ENCODE measurements around the gene YKT6.
A peak's percentile ranks its signal among the peaks of the same experiment; 100 is the strongest.
"Not testable (repeated sequence)": the region's sequence is repeated elsewhere in the genome, so short reads cannot be mapped to it uniquely, and the experiment has no call there.

The YKT6 gene

GRCh38 chr7:44193011-44193802 is 7.6 kb upstream of the YKT6 start:
- Histone ChIP-seq H3K27ac (ENCODE audit: low read depth in 2 of 2, low read length in 2 of 2) (no peak overlapping the region), H3K9ac (ENCODE audit: low read depth in 1 of 2, low read length in 2 of 2) (no peak overlapping the region), H3K9me3 (ENCODE audit: control insufficient read depth in 2 of 2, low read length in 2 of 2) (no peaks in the 10 kb centered on the region), H3K27me3 (ENCODE audit: control insufficient read depth in 2 of 2, insufficient read depth in 2 of 2, low read length in 2 of 2) (peaks cover 0 to 8% of the 10 kb centered on the region in 2 donors), H3K4me3 (ENCODE audit: low read length in 2 of 2) (no peak overlapping the region), H3K4me1 (ENCODE audit: control insufficient read depth in 2 of 2, insufficient read depth in 2 of 2, low read length in 2 of 2) (no peaks in the 10 kb centered on the region), H3K36me3 (ENCODE audit: control insufficient read depth in 2 of 2, insufficient read depth in 2 of 2, low read length in 2 of 2) (no peaks in the 10 kb centered on the region)

- Histone ChIP-seq H3K27me3 (ENCODE audit: control insufficient read depth in 2 of 2, insufficient read depth in 2 of 2, low read length in 2 of 2) (peaks cover 0 to 8% of the 10 kb centered on the region in 2 donors), H3K9me3 (ENCODE audit: control insufficient read depth in 2 of 2, low read length in 2 of 2) (no peaks in the 10 kb centered on the region), H3K36me3 (ENCODE audit: control insufficient read depth in 2 of 2, insufficient read depth in 2 of 2, low read length in 2 of 2) (no peaks in the 10 kb centered on the region), H3K4me1 (ENCODE audit: control insufficient read depth in 2 of 2, insufficient read depth in 2 of 2, low read length in 2 of 2) (no peaks in the 10 kb centered on the region), H3K9ac (ENCODE audit: low read depth in 1 of 2, low read length in 2 of 2) (no peak overlapping the region), H3K4me3 (ENCODE audit: low read length in 2 of 2) (no peak overlapping the region), H3K27ac (ENCODE audit: low read depth in 2 of 2, low read length in 2 of 2) (no peak overlapping the region)
Measured at GRCh38 chr7:44194069-44194468, 6.7 kb upstream of the YKT6 start.

- no peak overlapping the region for H3K27ac ChIP-seq (ENCODE audit: low read depth in 2 of 2, low read length in 2 of 2)
- H3K9ac ChIP-seq (ENCODE audit: low read depth in 1 of 2, low read length in 2 of 2), result no peak overlapping the region
- no peaks in the 10 kb centered on the region for H3K4me1 ChIP-seq (ENCODE audit: control insufficient read depth in 2 of 2, insufficient read depth in 2 of 2, low read length in 2 of 2)
- no peaks in the 10 kb centered on the region for H3K36me3 ChIP-seq (ENCODE audit: control insufficient read depth in 2 of 2, insufficient read depth in 2 of 2, low read length in 2 of 2)
- peaks cover 0 to 8% of the 10 kb centered on the region in 2 donors for H3K27me3 ChIP-seq (ENCODE audit: control insufficient read depth in 2 of 2, insufficient read depth in 2 of 2, low read length in 2 of 2)
- no peak overlapping the region for H3K4me3 ChIP-seq (ENCODE audit: low read length in 2 of 2)
- H3K9me3 ChIP-seq (ENCODE audit: control insufficient read depth in 2 of 2, low read length in 2 of 2), result no peaks in the 10 kb centered on the region
Measured at GRCh38 chr7:44194562-44195145, 6.1 kb upstream of the YKT6 start.

GRCh38 chr7:44195889-44196288 is 4.9 kb upstream of the YKT6 start:
- no peak overlapping the region for H3K4me3 ChIP-seq (ENCODE audit: low read length in 2 of 2)
- peaks cover 0 to 8% of the 10 kb centered on the region in 2 donors for H3K27me3 ChIP-seq (ENCODE audit: control insufficient read depth in 2 of 2, insufficient read depth in 2 of 2, low read length in 2 of 2)
- no peaks in the 10 kb centered on the region for H3K36me3 ChIP-seq (ENCODE audit: control insufficient read depth in 2 of 2, insufficient read depth in 2 of 2, low read length in 2 of 2)
- no peak overlapping the region for H3K27ac ChIP-seq (ENCODE audit: low read depth in 2 of 2, low read length in 2 of 2)
- no peak overlapping the region for H3K9ac ChIP-seq (ENCODE audit: low read depth in 1 of 2, low read length in 2 of 2)
- H3K9me3 ChIP-seq (ENCODE audit: control insufficient read depth in 2 of 2, low read length in 2 of 2), result no peaks in the 10 kb centered on the region
- H3K4me1 ChIP-seq (ENCODE audit: control insufficient read depth in 2 of 2, insufficient read depth in 2 of 2, low read length in 2 of 2), result no peaks in the 10 kb centered on the region

- H3K36me3 ChIP-seq (ENCODE audit: control insufficient read depth in 2 of 2, insufficient read depth in 2 of 2, low read length in 2 of 2), result no peaks in the 10 kb centered on the region
- H3K9me3 ChIP-seq (ENCODE audit: control insufficient read depth in 2 of 2, low read length in 2 of 2), result no peaks in the 10 kb centered on the region
- H3K27ac ChIP-seq (ENCODE audit: low read depth in 2 of 2, low read length in 2 of 2), result no peak overlapping the region
- H3K4me1 ChIP-seq (ENCODE audit: control insufficient read depth in 2 of 2, insufficient read depth in 2 of 2, low read length in 2 of 2), result peaks cover 0 to under 1% of the 10 kb centered on the region in 2 donors
- H3K4me3 ChIP-seq (ENCODE audit: low read length in 2 of 2), result no peak overlapping the region
- H3K27me3 ChIP-seq (ENCODE audit: control insufficient read depth in 2 of 2, insufficient read depth in 2 of 2, low read length in 2 of 2), result peaks cover 0 to 8% of the 10 kb centered on the region in 2 donors
- no peak overlapping the region for H3K9ac ChIP-seq (ENCODE audit: low read depth in 1 of 2, low read length in 2 of 2)
Measured at GRCh38 chr7:44196450-44196872, 4.3 kb upstream of the YKT6 start.

- H3K9me3 ChIP-seq (ENCODE audit: control insufficient read depth in 2 of 2, low read length in 2 of 2), result no peaks in the 10 kb centered on the region
- peaks cover 6 to 9% of the 10 kb centered on the region in 2 donors for H3K4me1 ChIP-seq (ENCODE audit: control insufficient read depth in 2 of 2, insufficient read depth in 2 of 2, low read length in 2 of 2)
- H3K27ac ChIP-seq (ENCODE audit: low read depth in 2 of 2, low read length in 2 of 2), result no peak overlapping the region
- H3K4me3 ChIP-seq (ENCODE audit: low read length in 2 of 2), result no peak overlapping the region
- no peak overlapping the region for H3K9ac ChIP-seq (ENCODE audit: low read depth in 1 of 2, low read length in 2 of 2)
- H3K36me3 ChIP-seq (ENCODE audit: control insufficient read depth in 2 of 2, insufficient read depth in 2 of 2, low read length in 2 of 2), result no peaks in the 10 kb centered on the region
- H3K27me3 ChIP-seq (ENCODE audit: control insufficient read depth in 2 of 2, insufficient read depth in 2 of 2, low read length in 2 of 2), result peaks cover 0 to 4% of the 10 kb centered on the region in 2 donors
Measured at GRCh38 chr7:44197474-44197873, 3.3 kb upstream of the YKT6 start.

GRCh38 chr7:44200163-44200562 is 615 bp upstream of the YKT6 start:
- H3K9me3 ChIP-seq (ENCODE audit: control insufficient read depth in 2 of 2, low read length in 2 of 2); H3K36me3 ChIP-seq (ENCODE audit: control insufficient read depth in 2 of 2, insufficient read depth in 2 of 2, low read length in 2 of 2); H3K4me1 ChIP-seq (ENCODE audit: control insufficient read depth in 2 of 2, insufficient read depth in 2 of 2, low read length in 2 of 2); H3K9ac ChIP-seq (ENCODE audit: low read depth in 1 of 2, low read length in 2 of 2); H3K4me3 ChIP-seq (ENCODE audit: low read length in 2 of 2); H3K27ac ChIP-seq (ENCODE audit: low read depth in 2 of 2, low read length in 2 of 2); H3K27me3 ChIP-seq (ENCODE audit: control insufficient read depth in 2 of 2, insufficient read depth in 2 of 2, low read length in 2 of 2): not testable (repeated sequence)

GRCh38 chr7:44201813-44202212 is 1.0 kb downstream of the YKT6 start:
- H3K27me3 ChIP-seq (ENCODE audit: control insufficient read depth in 2 of 2, insufficient read depth in 2 of 2, low read length in 2 of 2), result peaks cover 0 to 4% of the 10 kb centered on the region in 2 donors
- H3K27ac ChIP-seq (ENCODE audit: low read depth in 2 of 2, low read length in 2 of 2), result no peak overlapping the region
- H3K36me3 ChIP-seq (ENCODE audit: control insufficient read depth in 2 of 2, insufficient read depth in 2 of 2, low read length in 2 of 2), result peaks cover 20 to 22% of the 10 kb centered on the region in 2 donors
- peak overlapping the region in 1 of 2 donors; percentile 90 for H3K9ac ChIP-seq (ENCODE audit: low read depth in 1 of 2, low read length in 2 of 2)
- H3K4me1 ChIP-seq (ENCODE audit: control insufficient read depth in 2 of 2, insufficient read depth in 2 of 2, low read length in 2 of 2), result peaks cover 6 to 9% of the 10 kb centered on the region in 2 donors
- no peaks in the 10 kb centered on the region for H3K9me3 ChIP-seq (ENCODE audit: control insufficient read depth in 2 of 2, low read length in 2 of 2)
- peak overlapping the region; percentile 93 to 97 for H3K4me3 ChIP-seq (ENCODE audit: low read length in 2 of 2)

GRCh38 chr7:44206008-44206407 is 5.2 kb downstream of the YKT6 start:
- Histone ChIP-seq H3K9ac (ENCODE audit: low read depth in 1 of 2, low read length in 2 of 2) (no peak overlapping the region), H3K27ac (ENCODE audit: low read depth in 2 of 2, low read length in 2 of 2) (no peak overlapping the region), H3K4me3 (ENCODE audit: low read length in 2 of 2) (no peak overlapping the region), H3K36me3 (ENCODE audit: control insufficient read depth in 2 of 2, insufficient read depth in 2 of 2, low read length in 2 of 2) (peaks cover 54 to 58% of the 10 kb centered on the region in 2 donors), H3K27me3 (ENCODE audit: control insufficient read depth in 2 of 2, insufficient read depth in 2 of 2, low read length in 2 of 2) (no peaks in the 10 kb centered on the region), H3K9me3 (ENCODE audit: control insufficient read depth in 2 of 2, low read length in 2 of 2) (no peaks in the 10 kb centered on the region), H3K4me1 (ENCODE audit: control insufficient read depth in 2 of 2, insufficient read depth in 2 of 2, low read length in 2 of 2) (peaks cover 6 to 9% of the 10 kb centered on the region in 2 donors)

GRCh38 chr7:44208085-44208484 is 7.3 kb downstream of the YKT6 start:
- Histone ChIP-seq H3K27me3 (ENCODE audit: control insufficient read depth in 2 of 2, insufficient read depth in 2 of 2, low read length in 2 of 2) (no peaks in the 10 kb centered on the region), H3K4me1 (ENCODE audit: control insufficient read depth in 2 of 2, insufficient read depth in 2 of 2, low read length in 2 of 2) (no peaks in the 10 kb centered on the region), H3K27ac (ENCODE audit: low read depth in 2 of 2, low read length in 2 of 2) (no peak overlapping the region), H3K36me3 (ENCODE audit: control insufficient read depth in 2 of 2, insufficient read depth in 2 of 2, low read length in 2 of 2) (peaks cover 64 to 72% of the 10 kb centered on the region in 2 donors), H3K9ac (ENCODE audit: low read depth in 1 of 2, low read length in 2 of 2) (no peak overlapping the region), H3K9me3 (ENCODE audit: control insufficient read depth in 2 of 2, low read length in 2 of 2) (no peaks in the 10 kb centered on the region), H3K4me3 (ENCODE audit: low read length in 2 of 2) (no peak overlapping the region)
